Skeletal muscle tissue (tissue), 4 donors: ENCODE results near the gene ARL8B. TPM values are rescaled to one million over a fixed set of nuclear protein-coding genes. Genes with fewer than 3 reads are reported as not detected.

ENCODE experiments used
- H3K27ac ChIP-seq: one replicate; pipeline ENCODE4 v1.7.0; 2013; ENCODE audit warnings: mild to moderate bottlenecking, low read depth, low read length, inconsistent platforms
- H3K27me3 ChIP-seq, 3 donors: one replicate each; pipeline ENCODE4 v1.7.0; 2013; ENCODE audit warnings: low read length in 3 of 3; ENCODE audit not compliant: control insufficient read depth in 3 of 3, insufficient read depth in 3 of 3
- H3K36me3 ChIP-seq, 3 donors: one replicate each; pipeline ENCODE4 v1.7.0; 2013; ENCODE audit warnings: low read length in 3 of 3; ENCODE audit not compliant: control insufficient read depth in 3 of 3, insufficient read depth in 3 of 3
- H3K4me1 ChIP-seq, 3 donors: one replicate each; pipeline ENCODE4 v1.7.0; 2013; ENCODE audit warnings: low read length in 3 of 3, mild to moderate bottlenecking in 3 of 3; ENCODE audit not compliant: control insufficient read depth in 3 of 3, insufficient read depth in 3 of 3
- H3K4me3 ChIP-seq, 3 donors: one replicate each; pipeline ENCODE4 v1.7.0; 2013; ENCODE audit warnings: low read length in 3 of 3
- H3K9ac ChIP-seq, 3 donors: one replicate each; pipeline ENCODE4 v1.7.0; 2013; ENCODE audit warnings: low read length in 3 of 3, mild to moderate bottlenecking in 3 of 3, moderate library complexity in 2 of 3, low read depth in 1 of 3
- H3K9me3 ChIP-seq, 3 donors: one replicate each; pipeline ENCODE4 v1.7.0; 2013; ENCODE audit warnings: low read length in 3 of 3; ENCODE audit not compliant: control insufficient read depth in 3 of 3
- total RNA-seq: library from RNA; depleted of rRNA; stranded (reverse); fragments of >200 nt; gene quantifications from one replicate; pipeline ENCODE4 v1.2.3, GENCODE V29; 2014
- donor health status: Osteomylitis.

Gene ARL8B
- total RNA-seq, 1 donor from 2014 or later, result 59.0 TPM

- Histone ChIP-seq H3K36me3 (no peaks in the 10 kb centered on the region), H3K27ac (no peak overlapping the region), H3K27me3 (no peaks in the 10 kb centered on the region), H3K9me3 (no peaks in the 10 kb centered on the region), H3K4me3 (peak overlapping the region in 2 of 3 donors; percentile 2 to 17), H3K4me1 (peaks cover 34 to 36% (median 36%) of the 10 kb centered on the region in 3 donors), H3K9ac (no peak overlapping the region)
Observed at GRCh38 chr3:5190147-5190791, 68.2 kb downstream of the ARL8B start.

GRCh38 chr3:5191555-5192304 lies 69.6 kb downstream of the ARL8B start:
- Histone ChIP-seq H3K27ac (no peak overlapping the region), H3K4me1 (peaks cover 30 to 39% (median 30%) of the 10 kb centered on the region in 3 donors), H3K9me3 (no peaks in the 10 kb centered on the region), H3K9ac (no peak overlapping the region), H3K27me3 (no peaks in the 10 kb centered on the region), H3K36me3 (peaks cover 0 to 5% (median 0%) of the 10 kb centered on the region in 3 donors), H3K4me3 (no peak overlapping the region)

- H3K4me3 ChIP-seq, result no peak overlapping the region
- no peak overlapping the region for H3K27ac ChIP-seq
- peaks cover 30 to 36% (median 30%) of the 10 kb centered on the region in 3 donors for H3K4me1 ChIP-seq
- H3K36me3 ChIP-seq, result peaks cover 0 to 5% (median 0%) of the 10 kb centered on the region in 3 donors
- no peaks in the 10 kb centered on the region for H3K9me3 ChIP-seq
- H3K27me3 ChIP-seq, result no peaks in the 10 kb centered on the region
- no peak overlapping the region for H3K9ac ChIP-seq
Observed at GRCh38 chr3:5192571-5193365, 70.7 kb downstream of the ARL8B start.

- H3K36me3 ChIP-seq, result peaks cover 0 to 8% (median 0%) of the 10 kb centered on the region in 3 donors
- peak overlapping the region; percentile 65 for H3K27ac ChIP-seq
- H3K9me3 ChIP-seq, result no peaks in the 10 kb centered on the region
- no peak overlapping the region for H3K9ac ChIP-seq
- peaks cover 20 to 29% (median 21%) of the 10 kb centered on the region in 3 donors for H3K4me1 ChIP-seq
- no peak overlapping the region for H3K4me3 ChIP-seq
- H3K27me3 ChIP-seq, result no peaks in the 10 kb centered on the region
Observed at GRCh38 chr3:5194341-5194740, 72.2 kb downstream of the ARL8B start.

- Histone ChIP-seq H3K4me3 (no peak overlapping the region), H3K9ac (no peak overlapping the region), H3K9me3 (no peaks in the 10 kb centered on the region), H3K4me1 (peaks cover 20 to 29% (median 21%) of the 10 kb centered on the region in 3 donors), H3K36me3 (peaks cover 0 to 14% (median 0%) of the 10 kb centered on the region in 3 donors), H3K27ac (peak overlapping the region; percentile 65), H3K27me3 (no peaks in the 10 kb centered on the region)
Observed at GRCh38 chr3:5194801-5195509, 72.9 kb downstream of the ARL8B start.

GRCh38 chr3:5195605-5196004 lies 73.5 kb downstream of the ARL8B start:
- Histone ChIP-seq H3K4me3 (no peak overlapping the region), H3K9me3 (no peaks in the 10 kb centered on the region), H3K27me3 (no peaks in the 10 kb centered on the region), H3K27ac (peak overlapping the region; percentile 65), H3K36me3 (peaks cover 0 to 20% (median 0%) of the 10 kb centered on the region in 3 donors), H3K9ac (no peak overlapping the region), H3K4me1 (peaks cover 15 to 24% (median 16%) of the 10 kb centered on the region in 3 donors)

- Histone ChIP-seq H3K27me3 (no peaks in the 10 kb centered on the region), H3K36me3 (peaks cover 3 to 28% (median 10%) of the 10 kb centered on the region in 3 donors), H3K4me3 (no peak overlapping the region), H3K27ac (no peak overlapping the region), H3K4me1 (peaks cover 11 to 22% (median 14%) of the 10 kb centered on the region in 3 donors), H3K9ac (no peak overlapping the region), H3K9me3 (no peaks in the 10 kb centered on the region)
Observed at GRCh38 chr3:5197022-5197421, 74.9 kb downstream of the ARL8B start.

GRCh38 chr3:5197470-5198312 lies 75.6 kb downstream of the ARL8B start:
- Histone ChIP-seq H3K36me3 (peaks cover 8 to 35% (median 17%) of the 10 kb centered on the region in 3 donors), H3K9me3 (no peaks in the 10 kb centered on the region), H3K4me3 (no peak overlapping the region), H3K4me1 (peaks cover 6 to 16% (median 12%) of the 10 kb centered on the region in 3 donors), H3K27ac (no peak overlapping the region), H3K27me3 (no peaks in the 10 kb centered on the region), H3K9ac (no peak overlapping the region)

- H3K27me3 ChIP-seq, result no peaks in the 10 kb centered on the region
- H3K27ac ChIP-seq, result no peak overlapping the region
- no peaks in the 10 kb centered on the region for H3K9me3 ChIP-seq
- no peak overlapping the region for H3K4me3 ChIP-seq
- H3K9ac ChIP-seq, result no peak overlapping the region
- H3K4me1 ChIP-seq, result peaks cover 6 to 14% (median 8%) of the 10 kb centered on the region in 3 donors
- peaks cover 13 to 38% (median 19%) of the 10 kb centered on the region in 3 donors for H3K36me3 ChIP-seq
Observed at GRCh38 chr3:5198313-5198677, 76.2 kb downstream of the ARL8B start.
